BJ (cell line): ENCODE measurements around the gene ARPP21. TPM values are rescaled to one million over a fixed set of nuclear protein-coding genes. Genes with fewer than 3 reads are reported as not detected.

Source experiments
- CTCF ChIA-PET: fragments of 350-600 bp; formaldehyde crosslinking; extraction: SDS; loops from one replicate; lab custom pipeline; 2021; ENCODE audit warnings: antibody characterized with exemption, inconsistent platforms; lab: Yijun Ruan, JAX
- POLR2A ChIA-PET: fragments of 300-600 bp; sonication (Branson Sonifier 250); formaldehyde crosslinking; extraction: SDS; loops from one replicate; lab custom pipeline; 2021; ENCODE audit warnings: antibody characterized with exemption; lab: Charles Lee
- DNase-seq: peaks from one replicate; pipeline ENCODE4 v3.0.0-alpha.2; 2011; ENCODE audit warnings: low read depth
- H3K27me3 ChIP-seq: 2 replicates; pipeline ENCODE4 v1.6.0; 2011; ENCODE audit warnings: low read length; ENCODE audit not compliant: control insufficient read depth, insufficient read depth
- H3K36me3 ChIP-seq: 2 replicates; pipeline ENCODE4 v1.5.1; 2011; ENCODE audit warnings: low read length; ENCODE audit not compliant: control insufficient read depth, insufficient read depth
- H3K4me3 ChIP-seq: 2 replicates; pipeline ENCODE4 v1.5.1; 2011; ENCODE audit warnings: low read depth, mild to moderate bottlenecking, control low read depth, low read length
- polyA plus RNA-seq: library from polyadenylated mRNA; depleted of rRNA; stranded (reverse); fragments of >200 nt; gene quantifications from 2 replicates; pipeline ENCODE4 v1.2.3, GENCODE V29; 2011
- TF ChIP-seq, protein P1 (sequence below): IDR thresholded peaks from 2 replicates; pipeline ENCODE4 v1.5.1; 2011; ENCODE audit warnings: low read depth, mild to moderate bottlenecking, control low read depth, inconsistent platforms, low read length, moderate library complexity; ENCODE audit not compliant: insufficient read depth

Gene ARPP21
- polyA plus RNA-seq, 1 experiment: not detected

DNA sequence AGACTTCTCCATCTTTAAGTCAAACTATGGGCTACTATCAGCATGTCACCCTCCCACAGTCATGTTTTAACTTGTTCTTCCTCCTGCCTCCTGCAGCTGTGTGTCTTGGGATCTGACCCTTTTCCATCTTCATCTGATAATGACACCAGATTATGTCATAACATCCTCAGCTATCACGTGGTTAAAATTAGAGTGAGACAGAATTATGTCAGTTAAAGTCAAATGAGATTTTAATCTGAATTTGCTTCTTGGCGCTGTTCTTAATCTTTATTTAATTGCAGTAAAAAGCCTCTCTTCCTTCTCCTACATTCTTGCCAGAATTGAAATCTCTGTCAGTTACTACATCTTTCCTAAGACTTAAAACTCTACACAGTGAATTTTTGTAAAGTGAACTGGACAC lies 107.2 kb downstream of the ARPP21 start:
- no peaks in the 10 kb centered on the region for H3K27me3 ChIP-seq
- TF ChIP-seq, protein P1, sequence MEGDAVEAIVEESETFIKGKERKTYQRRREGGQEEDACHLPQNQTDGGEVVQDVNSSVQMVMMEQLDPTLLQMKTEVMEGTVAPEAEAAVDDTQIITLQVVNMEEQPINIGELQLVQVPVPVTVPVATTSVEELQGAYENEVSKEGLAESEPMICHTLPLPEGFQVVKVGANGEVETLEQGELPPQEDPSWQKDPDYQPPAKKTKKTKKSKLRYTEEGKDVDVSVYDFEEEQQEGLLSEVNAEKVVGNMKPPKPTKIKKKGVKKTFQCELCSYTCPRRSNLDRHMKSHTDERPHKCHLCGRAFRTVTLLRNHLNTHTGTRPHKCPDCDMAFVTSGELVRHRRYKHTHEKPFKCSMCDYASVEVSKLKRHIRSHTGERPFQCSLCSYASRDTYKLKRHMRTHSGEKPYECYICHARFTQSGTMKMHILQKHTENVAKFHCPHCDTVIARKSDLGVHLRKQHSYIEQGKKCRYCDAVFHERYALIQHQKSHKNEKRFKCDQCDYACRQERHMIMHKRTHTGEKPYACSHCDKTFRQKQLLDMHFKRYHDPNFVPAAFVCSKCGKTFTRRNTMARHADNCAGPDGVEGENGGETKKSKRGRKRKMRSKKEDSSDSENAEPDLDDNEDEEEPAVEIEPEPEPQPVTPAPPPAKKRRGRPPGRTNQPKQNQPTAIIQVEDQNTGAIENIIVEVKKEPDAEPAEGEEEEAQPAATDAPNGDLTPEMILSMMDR: no peak
- no peak for DNase-seq
- H3K4me3 ChIP-seq: no peak overlapping the region
- POLR2A ChIA-PET: no interaction called here
- CTCF ChIA-PET: no interaction called here
- H3K36me3 ChIP-seq: no peaks in the 10 kb centered on the region

DNA sequence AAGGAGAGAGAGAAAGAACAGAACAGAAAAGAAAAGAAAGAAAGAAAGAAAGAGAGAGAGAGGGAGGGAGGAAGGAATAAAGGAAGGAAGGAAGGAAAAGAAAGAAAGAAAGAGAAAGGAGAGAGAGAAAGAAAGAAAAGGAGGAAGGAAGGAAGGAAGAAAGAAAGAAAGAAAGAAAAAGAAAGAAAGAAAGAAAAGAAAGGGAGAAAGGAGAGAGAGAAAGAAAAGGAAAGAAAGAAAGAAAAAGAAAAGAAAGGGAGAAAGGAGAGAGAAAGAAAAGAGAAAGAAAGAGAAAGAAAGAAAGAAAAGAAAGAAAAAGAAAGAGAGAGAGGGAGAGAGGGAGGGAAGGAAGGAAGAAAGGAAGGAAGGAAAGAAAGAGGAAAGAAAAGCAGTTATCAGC lies 108.8 kb downstream of the ARPP21 start:
- Histone ChIP-seq H3K36me3 (no peaks in the 10 kb centered on the region), H3K4me3 (no peak overlapping the region), H3K27me3 (no peaks in the 10 kb centered on the region)
- DNase-seq: no peak
- POLR2A ChIA-PET: no interaction called here
- TF ChIP-seq, protein P1: no peak
- CTCF ChIA-PET: no interaction called here

DNA sequence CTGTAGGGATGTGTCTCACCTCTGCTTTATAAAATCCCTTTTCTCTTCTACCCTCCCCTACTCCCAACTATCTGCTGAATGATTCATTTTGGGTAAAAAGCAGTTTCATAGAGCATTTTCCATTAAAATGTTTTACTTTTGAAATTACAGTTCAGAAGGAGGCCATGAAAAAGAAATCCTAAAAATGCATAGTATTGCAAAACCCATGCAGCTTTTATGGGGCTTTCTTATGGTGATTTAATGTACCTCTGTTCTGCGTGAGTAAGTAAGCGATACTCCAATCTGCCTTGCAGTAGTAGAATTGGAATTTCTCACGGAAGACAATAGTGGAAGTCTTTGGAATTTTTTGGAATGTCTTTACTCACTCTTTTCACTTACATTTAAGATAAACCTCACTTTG lies 111.9 kb downstream of the ARPP21 start:
- ChIA-PET POLR2A (no interaction called here), CTCF (no interaction called here)
- Histone ChIP-seq H3K27me3 (no peaks in the 10 kb centered on the region), H3K4me3 (no peak overlapping the region), H3K36me3 (no peaks in the 10 kb centered on the region)
- no peak for DNase-seq
- TF ChIP-seq, protein P1: no peak

DNA sequence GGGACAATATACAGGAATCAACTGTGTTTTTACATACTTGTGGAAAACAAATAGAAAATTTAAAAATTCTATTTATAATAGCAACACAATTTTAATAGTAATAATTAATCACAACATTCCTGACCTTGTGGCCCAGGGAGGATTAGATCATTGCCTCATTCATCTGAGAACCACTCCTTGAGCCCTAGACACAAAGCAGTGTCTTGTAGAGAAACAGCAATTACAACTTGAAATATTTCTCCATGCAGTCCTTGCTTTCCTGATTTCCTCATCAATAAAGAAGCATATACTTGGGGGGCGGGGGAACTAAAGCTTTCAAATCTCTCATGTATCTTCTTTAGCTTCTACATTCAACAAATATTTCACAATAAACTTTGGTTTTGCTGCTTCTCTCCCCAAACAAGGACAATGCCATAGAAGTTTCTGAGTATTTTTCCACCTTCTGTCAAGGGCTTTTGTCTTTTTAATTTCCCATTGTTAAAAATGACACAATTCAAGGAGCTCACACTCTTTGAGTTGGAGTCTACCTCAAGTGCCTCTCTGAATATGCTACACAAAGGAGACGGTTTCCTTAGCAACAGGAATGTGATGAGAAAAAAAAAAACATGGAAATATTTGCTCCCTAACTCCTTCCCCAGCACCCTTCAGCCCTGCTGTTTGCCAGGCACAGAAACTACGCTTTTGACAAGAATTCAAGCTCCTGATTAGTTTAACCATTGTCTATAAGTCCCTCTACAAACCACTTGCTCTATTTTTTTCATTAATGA lies 118.8 kb downstream of the ARPP21 start:
- no peak overlapping the region for H3K4me3 ChIP-seq
- ChIA-PET CTCF (no interaction called here), POLR2A (no interaction called here)
- no peaks in the 10 kb centered on the region for H3K27me3 ChIP-seq
- no peaks in the 10 kb centered on the region for H3K36me3 ChIP-seq
- TF ChIP-seq, protein P1: no peak
- no peak for DNase-seq

DNA sequence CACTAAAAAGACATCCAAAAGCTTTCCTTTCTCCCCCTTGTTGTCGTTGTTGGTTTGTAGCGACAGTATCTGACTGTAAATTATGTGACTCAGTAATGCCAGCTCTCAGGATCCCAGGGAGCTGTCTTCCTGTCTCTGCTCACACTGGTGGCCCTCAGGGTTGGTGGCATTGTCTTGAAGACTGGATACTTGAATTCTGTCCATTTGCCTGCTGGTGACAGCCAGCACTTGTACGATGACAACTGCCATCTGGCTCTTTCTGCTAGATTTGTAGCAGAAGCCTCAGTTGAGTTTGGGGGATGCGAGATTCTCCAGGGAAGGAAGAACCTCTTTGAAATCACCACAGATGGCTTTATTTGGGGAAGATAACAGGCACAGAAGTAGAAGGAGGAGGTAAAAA lies 120.8 kb downstream of the ARPP21 start:
- Histone ChIP-seq H3K36me3 (no peaks in the 10 kb centered on the region), H3K27me3 (no peaks in the 10 kb centered on the region), H3K4me3 (no peak overlapping the region)
- POLR2A ChIA-PET: no interaction called here
- TF ChIP-seq, protein P1: no peak
- DNase-seq: no peak
- CTCF ChIA-PET: no interaction called here
